Measurements from ENCODE around the gene FAM78B.

Gene FAM78B

DNA sequence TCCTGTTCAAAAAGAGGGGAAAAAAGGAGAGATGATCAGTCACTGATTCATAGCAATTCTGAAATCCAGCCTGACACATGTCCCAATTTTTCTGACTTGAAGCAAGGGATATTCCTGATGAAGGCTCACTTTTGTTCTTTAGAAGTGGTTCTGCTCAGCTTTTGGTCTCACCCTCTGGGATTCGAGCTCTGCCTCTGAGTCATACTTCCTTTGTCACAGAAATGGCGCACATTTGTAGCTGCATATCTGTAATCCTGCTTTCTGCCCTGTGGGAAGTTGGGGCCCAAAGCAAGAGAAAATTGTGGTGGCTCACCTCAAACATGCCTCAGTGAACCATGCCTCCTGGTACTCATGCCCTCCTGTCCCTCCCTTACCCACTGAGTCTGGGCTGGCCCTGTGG is 22.3 kb upstream of the FAM78B start:
- TF ChIP-seq, protein P1, sequence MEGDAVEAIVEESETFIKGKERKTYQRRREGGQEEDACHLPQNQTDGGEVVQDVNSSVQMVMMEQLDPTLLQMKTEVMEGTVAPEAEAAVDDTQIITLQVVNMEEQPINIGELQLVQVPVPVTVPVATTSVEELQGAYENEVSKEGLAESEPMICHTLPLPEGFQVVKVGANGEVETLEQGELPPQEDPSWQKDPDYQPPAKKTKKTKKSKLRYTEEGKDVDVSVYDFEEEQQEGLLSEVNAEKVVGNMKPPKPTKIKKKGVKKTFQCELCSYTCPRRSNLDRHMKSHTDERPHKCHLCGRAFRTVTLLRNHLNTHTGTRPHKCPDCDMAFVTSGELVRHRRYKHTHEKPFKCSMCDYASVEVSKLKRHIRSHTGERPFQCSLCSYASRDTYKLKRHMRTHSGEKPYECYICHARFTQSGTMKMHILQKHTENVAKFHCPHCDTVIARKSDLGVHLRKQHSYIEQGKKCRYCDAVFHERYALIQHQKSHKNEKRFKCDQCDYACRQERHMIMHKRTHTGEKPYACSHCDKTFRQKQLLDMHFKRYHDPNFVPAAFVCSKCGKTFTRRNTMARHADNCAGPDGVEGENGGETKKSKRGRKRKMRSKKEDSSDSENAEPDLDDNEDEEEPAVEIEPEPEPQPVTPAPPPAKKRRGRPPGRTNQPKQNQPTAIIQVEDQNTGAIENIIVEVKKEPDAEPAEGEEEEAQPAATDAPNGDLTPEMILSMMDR (IDR thresholded peaks at IDR 0.05) = no peak

GRCh38 chr1:166185526-166185925 is 18.7 kb upstream of the FAM78B start:
- TF ChIP-seq, protein P1 (IDR thresholded peaks at IDR 0.05) = no peak

DNA sequence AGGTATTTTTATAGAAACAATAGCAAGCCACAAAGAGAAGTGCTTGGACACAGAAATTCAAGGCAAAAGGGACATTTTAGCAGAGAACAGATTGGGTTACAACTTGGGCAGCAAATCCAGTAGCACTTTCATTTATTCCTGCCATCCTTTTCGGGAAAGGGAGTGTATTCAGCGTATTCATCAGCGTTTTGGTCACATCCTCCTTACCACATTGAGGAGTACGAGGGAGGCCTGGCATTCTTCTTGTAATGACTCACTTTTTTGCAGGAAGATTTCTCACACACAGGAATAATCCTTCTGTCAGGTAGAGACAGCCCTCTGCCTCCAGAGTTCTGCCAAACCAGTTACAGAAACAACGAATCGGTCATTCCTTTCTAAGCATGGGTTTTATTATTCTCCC is 18.1 kb upstream of the FAM78B start:
- TF ChIP-seq, protein P1 (IDR thresholded peaks at IDR 0.05) = no peak

DNA sequence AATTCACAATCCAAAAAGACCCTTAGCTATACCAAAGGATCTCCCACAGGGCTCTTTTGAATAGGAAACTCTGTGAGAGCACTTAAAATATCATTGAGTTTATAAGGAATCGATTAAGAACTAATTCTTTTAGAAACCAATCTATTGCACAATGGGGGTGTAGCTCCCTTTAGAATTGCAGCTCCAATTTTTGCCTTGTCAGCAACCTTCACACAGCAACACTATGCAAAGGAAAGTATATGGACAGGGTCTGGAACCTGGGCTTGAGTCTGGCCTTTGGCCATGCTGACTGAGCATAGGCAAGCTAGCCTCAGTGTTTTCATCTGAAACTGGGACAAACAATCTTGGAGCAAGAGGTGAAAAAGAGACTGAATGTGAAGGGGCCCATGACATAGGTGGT is 17.2 kb upstream of the FAM78B start:
- TF ChIP-seq, protein P1 (IDR thresholded peaks at IDR 0.05) = no peak

GRCh38 chr1:166182281-166182680 is 15.5 kb upstream of the FAM78B start:
- TF ChIP-seq, protein P1 (IDR thresholded peaks at IDR 0.05) = no peak

DNA sequence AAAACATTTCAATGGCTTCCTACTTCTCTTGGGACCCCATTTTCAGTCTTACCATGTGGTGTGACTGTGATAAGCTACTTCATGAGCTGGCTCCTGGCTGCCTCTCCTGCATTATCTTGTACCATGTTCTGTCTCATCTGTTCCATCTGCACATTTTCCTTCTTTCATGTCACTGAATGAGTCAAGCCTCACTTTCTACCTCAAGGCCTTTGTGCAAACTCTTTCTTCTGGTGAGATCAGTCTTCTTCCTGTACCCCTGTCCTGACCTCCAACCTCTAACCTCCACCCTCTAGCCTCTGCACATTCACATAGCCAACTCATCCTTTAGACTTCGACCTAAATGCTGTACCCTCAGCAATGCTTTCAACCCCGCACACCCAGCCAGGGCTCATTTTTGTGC is 9.6 kb upstream of the FAM78B start:
- TF ChIP-seq, protein P1 (IDR thresholded peaks at IDR 0.05) = no peak

DNA sequence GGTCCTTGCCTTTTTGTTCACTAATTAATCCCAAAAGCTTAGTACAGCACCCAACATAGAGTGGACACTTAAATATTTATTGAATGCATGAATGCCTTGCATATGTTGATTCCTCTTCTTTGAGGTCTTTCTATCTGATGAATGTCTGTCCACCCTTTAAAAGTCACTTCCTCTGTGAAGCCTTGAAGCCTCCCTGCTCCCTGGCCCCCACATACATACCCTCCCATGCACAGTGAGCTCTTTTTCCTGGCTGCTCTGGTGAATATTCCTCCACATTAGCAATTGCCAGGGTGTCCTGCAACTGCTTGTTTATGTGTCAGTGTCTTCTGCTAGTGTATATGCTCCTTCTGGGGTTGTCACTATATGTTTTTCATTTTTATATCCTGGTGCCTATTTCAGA is 8.2 kb upstream of the FAM78B start:
- TF ChIP-seq, protein P1 (IDR thresholded peaks at IDR 0.05) = no peak

GRCh38 chr1:166174108-166174507 is 7.3 kb upstream of the FAM78B start:
- TF ChIP-seq, protein P1 (IDR thresholded peaks at IDR 0.05) = no peak

Measured in LNCAP (cell line).